Naive thymus-derived CD4-positive, alpha-beta T cell (primary cell): ENCODE data around the gene RAPGEF3. TPM values are rescaled to one million over a fixed set of nuclear protein-coding genes. Genes with fewer than 3 reads are reported as not detected.
A peak's percentile ranks its signal among the peaks of the same experiment; 100 is the strongest.

Experiments
- ATAC-seq: fragments of 150-1000 bp; cut with Tn5 transposase; 2 replicates; pipeline ENCODE4 v1.10.0; 2021; ENCODE audit warnings: mild to moderate bottlenecking, moderate library complexity
- CTCF ChIA-PET: fragments of 350-600 bp; sonication (Branson Sonifier 250); formaldehyde crosslinking; loops from one replicate; lab custom pipeline; 2021; ENCODE audit warnings: antibody characterized with exemption; lab: Charles Lee
- POLR2A ChIA-PET: fragments of 350-600 bp; sonication (Branson Sonifier 250); formaldehyde crosslinking; loops from one replicate; lab custom pipeline; 2021; ENCODE audit warnings: antibody characterized with exemption, inconsistent platforms; lab: Charles Lee
- DNase-seq, 9 donors: peaks; one replicate each; pipeline versions ENCODE4 v3.0.0 to v3.0.0-alpha.2; 2020 to 2022; ENCODE audit warnings: mixed read lengths in 1 of 9
- H3K27ac ChIP-seq: one replicate; pipeline ENCODE4 v1.7.0; 2013; ENCODE audit warnings: mild to moderate bottlenecking, low read depth, low read length, moderate library complexity
- H3K27me3 ChIP-seq, 2 donors: one replicate each; pipeline ENCODE4 v1.7.0; 2013; ENCODE audit warnings: low read length in 2 of 2, mild to moderate bottlenecking in 2 of 2, moderate library complexity in 2 of 2; ENCODE audit not compliant: control insufficient read depth in 2 of 2, insufficient read depth in 2 of 2
- H3K36me3 ChIP-seq, 3 experiments: 1 replicate in 2 of 3; 2 replicates in 1 of 3; pipeline ENCODE4 v1.7.0; 2013; ENCODE audit warnings: low read length in 3 of 3, mild to moderate bottlenecking in 3 of 3, moderate library complexity in 1 of 3; ENCODE audit not compliant: insufficient read depth in 3 of 3, control insufficient read depth in 2 of 3
- H3K4me1 ChIP-seq, 2 donors: one replicate each; pipeline ENCODE4 v1.7.0; 2013; ENCODE audit warnings: low read length in 2 of 2, mild to moderate bottlenecking in 2 of 2, moderate library complexity in 1 of 2; ENCODE audit not compliant: control insufficient read depth in 2 of 2, insufficient read depth in 2 of 2
- H3K4me3 ChIP-seq: 2 replicates; pipeline ENCODE4 v1.7.0; 2013; ENCODE audit warnings: mild to moderate bottlenecking, low read length
- H3K9me3 ChIP-seq, 3 experiments: 1 replicate in 2 of 3; 2 replicates in 1 of 3; pipeline ENCODE4 v1.7.0; 2013; ENCODE audit warnings: low read length in 3 of 3; ENCODE audit not compliant: control insufficient read depth in 2 of 3
- H3K27ac Mint-ChIP-seq, 9 donors: one replicate each; pipeline ENCODE4 v1.8.0; 2020 to 2022; ENCODE audit warnings: mixed read lengths in 9 of 9, mild to moderate bottlenecking in 8 of 9, moderate library complexity in 5 of 9, inconsistent platforms in 2 of 9
- H3K27me3 Mint-ChIP-seq, 5 donors: one replicate each; pipeline ENCODE4 v1.8.0; 2021 to 2022; ENCODE audit warnings: mixed read lengths in 5 of 5, mild to moderate bottlenecking in 1 of 5
- H3K36me3 Mint-ChIP-seq, 5 donors: one replicate each; pipeline ENCODE4 v1.8.0; 2020 to 2022; ENCODE audit warnings: mixed read lengths in 5 of 5, mild to moderate bottlenecking in 3 of 5, inconsistent platforms in 1 of 5
- H3K4me1 Mint-ChIP-seq, 7 donors: one replicate each; pipeline ENCODE4 v1.8.0; 2020 to 2022; ENCODE audit warnings: mixed read lengths in 7 of 7, mild to moderate bottlenecking in 3 of 7, inconsistent platforms in 1 of 7
- H3K4me3 Mint-ChIP-seq, 10 donors: one replicate each; pipeline ENCODE4 v1.8.0; 2020 to 2022; ENCODE audit warnings: mild to moderate bottlenecking in 10 of 10, mixed read lengths in 10 of 10, moderate library complexity in 6 of 10, inconsistent platforms in 2 of 10
- H3K9me3 Mint-ChIP-seq, 11 donors: one replicate each; pipeline ENCODE4 v1.8.0; 2020 to 2022; ENCODE audit warnings: mixed read lengths in 11 of 11, mild to moderate bottlenecking in 4 of 11, inconsistent platforms in 1 of 11, moderate library complexity in 1 of 11
- intact Hi-C, 2 donors: fragments of 100-400 bp; cut with micrococcal nuclease; formaldehyde crosslinking; loops; one replicate each; pipeline ENCODE4 v1.15.1; 2023
- polyA plus RNA-seq, 2 donors: library from polyadenylated mRNA; unstranded; fragments of 300-500 nt; fragmentation: Illumina TruSeq; gene quantifications; one replicate each; pipeline ENCODE4 v1.2.3, GENCODE V29; 2021
- total RNA-seq, 6 experiments: library from RNA in 5 of 6; stranded (reverse) in 5 of 6; gene quantifications; 1 replicate in 5 of 6; 2 replicates in 1 of 6; pipeline ENCODE4 v1.2.3 and lab custom pipeline; 2021 to 2026

Gene RAPGEF3
- total and polyA plus RNA-seq, 7 experiments from 2014 or later = 0.08 to 1.9 (median 0.82) TPM; not detected in 2

GRCh38 chr12:47799357-47799955 lies 40.8 kb upstream of the RAPGEF3 start:
- Mint-ChIP-seq H3K36me3 (peaks cover 0 to 17% (median 9%) of the 10 kb centered on the region in 5 donors), H3K27ac (peak overlapping the region; percentile 37 to 72 (median 44)), H3K9me3 (no peaks in the 10 kb centered on the region), H3K4me1 (peaks cover 37 to 67% (median 60%) of the 10 kb centered on the region in 7 donors), H3K27me3 (no peaks in the 10 kb centered on the region), H3K4me3 (no peak overlapping the region)
- Histone ChIP-seq H3K4me3 (no peak overlapping the region), H3K36me3 (peaks cover 0 to 67% (median 28%) of the 10 kb centered on the region in 3 experiments), H3K9me3 (no peaks in the 10 kb centered on the region), H3K27me3 (no peaks in the 10 kb centered on the region), H3K27ac (peak overlapping the region; percentile 22), H3K4me1 (peaks cover 16 to 55% of the 10 kb centered on the region in 2 donors)
- ChIA-PET POLR2A (interaction anchor here (0.6 to 1.3 kb wide), 6 partner anchors 9 to 37 kb away, joined by 3 read pairs; no protein-coding TSS in a partner anchor), CTCF (interaction anchor here (1.0 to 4.6 kb wide), 3 partner anchors 14 to 84 kb away, joined by 3 to 62 read pairs (median 4); no protein-coding TSS in a partner anchor)
- no peak for ATAC-seq
- no peak for DNase-seq
- intact Hi-C loops = no loop called here

GRCh38 chr12:47798382-47798948 lies 39.8 kb upstream of the RAPGEF3 start:
- peaks cover 11 to 46% of the 10 kb centered on the region in 2 donors for H3K4me1 ChIP-seq
- no peaks in the 10 kb centered on the region for H3K27me3 ChIP-seq
- intact Hi-C loops = no loop called here
- ATAC-seq (no peak), DNase-seq (no peak)
- Mint-ChIP-seq H3K9me3 (no peaks in the 10 kb centered on the region), H3K27me3 (no peaks in the 10 kb centered on the region), H3K4me3 (peak overlapping the region in 1 of 10 donors; percentile 35), H3K27ac (peak overlapping the region in 5 of 9 donors; percentile 37 to 91 (median 49)), H3K36me3 (peaks cover 0 to 17% (median 16%) of the 10 kb centered on the region in 5 donors), H3K4me1 (peaks cover 30 to 57% (median 53%) of the 10 kb centered on the region in 7 donors)
- ChIA-PET CTCF (interaction anchor here (1.0 to 4.6 kb wide), 5 partner anchors 10 to 38 kb away, joined by 3 to 62 read pairs (median 3); no protein-coding TSS in a partner anchor), POLR2A (interaction anchor here (0.6 to 1.7 kb wide), 5 partner anchors 15 to 37 kb away, joined by 3 to 6 read pairs (median 3); partner anchors contain the start of gene HDAC7)
- peak overlapping the region; percentile 51 for H3K27ac ChIP-seq
- no peaks in the 10 kb centered on the region for H3K9me3 ChIP-seq
- no peak overlapping the region for H3K4me3 ChIP-seq
- H3K36me3 ChIP-seq = peaks cover 0 to 72% (median 34%) of the 10 kb centered on the region in 3 experiments

GRCh38 chr12:47797441-47797840 lies 38.8 kb upstream of the RAPGEF3 start:
- Mint-ChIP-seq H3K27me3 (no peaks in the 10 kb centered on the region), H3K4me1 (peaks cover 20 to 47% (median 42%) of the 10 kb centered on the region in 7 donors), H3K9me3 (no peaks in the 10 kb centered on the region), H3K36me3 (peaks cover 0 to 20% (median 16%) of the 10 kb centered on the region in 5 donors), H3K4me3 (peak overlapping the region in 3 of 10 donors; percentile 53 to 64 (median 61)), H3K27ac (peak overlapping the region; percentile 57 to 93 (median 87))
- Histone ChIP-seq H3K4me3 (no peak overlapping the region), H3K27ac (peak overlapping the region; percentile 51), H3K36me3 (peaks cover 0 to 82% (median 35%) of the 10 kb centered on the region in 3 experiments), H3K27me3 (no peaks in the 10 kb centered on the region), H3K4me1 (peaks cover 6 to 35% of the 10 kb centered on the region in 2 donors), H3K9me3 (no peaks in the 10 kb centered on the region)
- ChIA-PET POLR2A (interaction anchor here (0.6 to 1.7 kb wide), 4 partner anchors 9 to 36 kb away, joined by 3 to 6 read pairs (median 4); partner anchors contain the start of gene HDAC7), CTCF (interaction anchor here (0.7 to 4.6 kb wide), 10 partner anchors 15 to 1396 kb away, joined by 3 to 62 read pairs (median 4); partner anchors contain the start of gene HDAC7)
- intact Hi-C loops = loop anchor here (1.0 to 2.0 kb wide), 2 partner anchors 15 to 40 kb away; no protein-coding TSS in a partner anchor
- ATAC-seq = peak; percentile 74
- DNase-seq = peak in 6 of 9 donors; percentile 36 to 54 (median 46)

- peak overlapping the region in 2 of 9 donors; percentile 32 to 51 for H3K27ac Mint-ChIP-seq
- H3K4me1 Mint-ChIP-seq = peaks cover 7 to 32% (median 27%) of the 10 kb centered on the region in 7 donors
- DNase-seq = no peak
- POLR2A ChIA-PET = interaction anchor here (2.4 kb wide), 1 partner anchor 23 kb away, joined by 7 read pairs; the partner anchor contains the start of gene HDAC7
- CTCF ChIA-PET = interaction anchor here (0.6 to 4.6 kb wide), 3 partner anchors 12 to 41 kb away, joined by 3 to 62 read pairs (median 8); no protein-coding TSS in a partner anchor
- Histone ChIP-seq H3K9me3 (no peaks in the 10 kb centered on the region), H3K36me3 (peaks cover 0 to 97% (median 39%) of the 10 kb centered on the region in 3 experiments), H3K4me1 (peaks cover 0 to 20% of the 10 kb centered on the region in 2 donors), H3K27ac (no peak overlapping the region), H3K4me3 (no peak overlapping the region), H3K27me3 (no peaks in the 10 kb centered on the region)
- no peak overlapping the region for H3K4me3 Mint-ChIP-seq
- H3K9me3 Mint-ChIP-seq = no peaks in the 10 kb centered on the region
- intact Hi-C loops = loop anchor here in 1 of 2 donors (2.0 kb wide), 1 partner anchor 17 kb away; no protein-coding TSS in a partner anchor
- no peaks in the 10 kb centered on the region for H3K27me3 Mint-ChIP-seq
- ATAC-seq = no peak
- peaks cover under 1 to 22% (median 16%) of the 10 kb centered on the region in 5 donors for H3K36me3 Mint-ChIP-seq
These were observed 37.2 kb upstream of the RAPGEF3 start for GRCh38 chr12:47795814-47796411.

- ChIA-PET CTCF (interaction anchor here (0.6 to 4.6 kb wide), 4 partner anchors 13 to 52 kb away, joined by 3 to 62 read pairs (median 3); no protein-coding TSS in a partner anchor), POLR2A (interaction anchor here (0.8 to 2.4 kb wide), 3 partner anchors 13 to 24 kb away, joined by 3 to 7 read pairs (median 5); partner anchors contain the start of gene HDAC7)
- no peaks in the 10 kb centered on the region for H3K27me3 Mint-ChIP-seq
These were observed 36.6 kb upstream of the RAPGEF3 start for GRCh38 chr12:47795121-47795813.

More at GRCh38 chr12:47795121-47795813, 36.6 kb upstream of the RAPGEF3 start:
- H3K4me1 ChIP-seq = peaks cover 0 to 16% of the 10 kb centered on the region in 2 donors
- DNase-seq = no peak
- H3K27ac ChIP-seq = peak overlapping the region; percentile 19
- no peaks in the 10 kb centered on the region for H3K9me3 Mint-ChIP-seq
- H3K27ac Mint-ChIP-seq = peak overlapping the region in 5 of 9 donors; percentile 21 to 76 (median 51)
- no peak overlapping the region for H3K4me3 ChIP-seq
- peaks cover 6 to 25% (median 21%) of the 10 kb centered on the region in 7 donors for H3K4me1 Mint-ChIP-seq
- no peak for ATAC-seq
- peaks cover 0 to 98% (median 44%) of the 10 kb centered on the region in 3 experiments for H3K36me3 ChIP-seq
- no peaks in the 10 kb centered on the region for H3K27me3 ChIP-seq
- no peaks in the 10 kb centered on the region for H3K9me3 ChIP-seq
- H3K4me3 Mint-ChIP-seq = no peak overlapping the region
- intact Hi-C loops = no loop called here
- peaks cover 5 to 28% (median 19%) of the 10 kb centered on the region in 5 donors for H3K36me3 Mint-ChIP-seq
